Measurements from ENCODE around the gene CAMK1D.
"Not testable (repeated sequence)": the region's sequence is repeated elsewhere in the genome, so short reads cannot be mapped to it uniquely, and the experiment has no call there.

The CAMK1D gene

GRCh38 chr10:12473491-12473890, 124.1 kb downstream of the CAMK1D start:
- no peak for DNase-seq

- no peak for DNase-seq
Measured at GRCh38 chr10:12474727-12475412, 125.5 kb downstream of the CAMK1D start.

GRCh38 chr10:12476656-12477055, 127.3 kb downstream of the CAMK1D start:
- DNase-seq: no peak

GRCh38 chr10:12479437-12479844, 130.1 kb downstream of the CAMK1D start:
- DNase-seq: no peak

- DNase-seq: no peak
Measured at GRCh38 chr10:12479924-12480323, 130.6 kb downstream of the CAMK1D start.

GRCh38 chr10:12480440-12480839, 131.1 kb downstream of the CAMK1D start:
- no peak for DNase-seq

GRCh38 chr10:12481924-12482323, 132.6 kb downstream of the CAMK1D start:
- DNase-seq: no peak

- no peak for DNase-seq
Measured at GRCh38 chr10:12482587-12482986, 133.2 kb downstream of the CAMK1D start.

- no peak for DNase-seq
Measured at GRCh38 chr10:12484002-12484918, 134.9 kb downstream of the CAMK1D start.

- no peak for DNase-seq
Measured at GRCh38 chr10:12484941-12485805, 135.8 kb downstream of the CAMK1D start.

GRCh38 chr10:12487366-12487765, 138.0 kb downstream of the CAMK1D start:
- DNase-seq: no peak

GRCh38 chr10:12488626-12489025, 139.3 kb downstream of the CAMK1D start:
- DNase-seq: no peak

- no peak for DNase-seq
Measured at GRCh38 chr10:12489357-12489756, 140.0 kb downstream of the CAMK1D start.

- no peak for DNase-seq
Measured at GRCh38 chr10:12489806-12490205, 140.5 kb downstream of the CAMK1D start.

- DNase-seq: no peak
Measured at GRCh38 chr10:12490963-12491362, 141.6 kb downstream of the CAMK1D start.

GRCh38 chr10:12491491-12491890, 142.1 kb downstream of the CAMK1D start:
- DNase-seq: no peak

GRCh38 chr10:12492016-12492415, 142.7 kb downstream of the CAMK1D start:
- no peak for DNase-seq

GRCh38 chr10:12497046-12497445, 147.7 kb downstream of the CAMK1D start:
- not testable (repeated sequence) for DNase-seq

- no peak for DNase-seq
Measured at GRCh38 chr10:12499076-12499986, 150.0 kb downstream of the CAMK1D start.

- peak; percentile 11 for DNase-seq
Measured at GRCh38 chr10:12500381-12501303, 151.3 kb downstream of the CAMK1D start.

- no peak for DNase-seq
Measured at GRCh38 chr10:12501324-12501723, 152.0 kb downstream of the CAMK1D start.
